Dendritic cell treated with granulocyte-macrophage colony-stimulating factor and Interleukin-4, amounts not matched to agents 40 ng/mL and 50 ng/mL, for 4 days (primary cell): ENCODE results near the gene ECE1.

Source experiments
- H3K27ac Mint-ChIP-seq: one replicate; pipeline ENCODE4 v1.8.0; 2022; ENCODE audit warnings: mild to moderate bottlenecking, mixed read lengths
- H3K27me3 Mint-ChIP-seq: one replicate; pipeline ENCODE4 v1.8.0; 2022; ENCODE audit warnings: mild to moderate bottlenecking, mixed read lengths
- H3K36me3 Mint-ChIP-seq: one replicate; pipeline ENCODE4 v1.8.0; 2022; ENCODE audit warnings: low read depth, mixed read lengths
- H3K4me1 Mint-ChIP-seq: one replicate; pipeline ENCODE4 v1.8.0; 2022; ENCODE audit warnings: low read depth, mixed read lengths
- H3K4me3 Mint-ChIP-seq: one replicate; pipeline ENCODE4 v1.8.0; 2022; ENCODE audit warnings: mild to moderate bottlenecking, moderate library complexity, mixed read lengths
- H3K9me3 Mint-ChIP-seq: one replicate; pipeline ENCODE4 v1.8.0; 2022; ENCODE audit warnings: mixed read lengths
- intact Hi-C: fragments of 100-400 bp; cut with micrococcal nuclease; formaldehyde crosslinking; loops from one replicate; pipeline ENCODE4 v1.15.0; 2022

The ECE1 gene

DNA sequence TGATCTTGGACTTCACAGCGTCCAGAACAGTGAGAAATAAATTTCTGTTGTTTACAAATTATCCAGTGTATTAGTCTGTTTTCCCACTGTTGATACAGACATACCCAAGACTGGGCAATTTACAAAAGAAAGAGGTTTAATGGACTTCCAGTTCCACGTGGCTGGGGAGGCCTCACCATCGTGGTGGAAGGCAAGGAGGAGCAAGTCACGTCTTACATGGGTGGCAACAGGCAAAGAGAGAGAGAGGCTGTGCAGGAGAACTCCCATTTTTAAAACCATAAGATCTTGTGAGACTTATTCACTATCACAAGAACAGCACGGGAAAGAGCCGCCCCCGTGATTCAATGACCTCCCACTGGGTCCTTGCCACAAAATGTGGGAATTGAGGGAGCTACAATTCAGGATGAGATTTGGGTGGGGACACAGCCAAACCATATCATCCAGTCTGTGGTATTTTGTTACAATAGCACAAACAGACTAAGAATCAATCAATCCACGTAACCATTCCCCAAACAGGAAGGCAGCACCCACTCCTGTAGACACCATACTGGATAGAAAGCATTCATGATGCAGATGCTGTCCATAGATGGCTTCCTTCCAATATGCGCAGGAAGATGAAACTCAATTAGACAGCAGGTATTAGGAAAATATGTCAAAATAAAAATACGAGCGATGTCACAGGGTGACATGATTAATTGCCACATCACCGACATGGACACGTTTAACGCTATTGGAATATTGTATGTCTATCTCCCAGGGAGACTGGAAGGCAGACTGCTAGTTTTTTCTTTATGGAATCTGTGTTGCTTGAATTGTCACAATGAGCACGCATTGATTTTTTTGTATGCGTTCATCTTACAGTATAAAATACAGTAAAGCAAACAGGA, 22.8 kb downstream of the ECE1 start:
- peaks cover 33% of the 10 kb centered on the region for H3K36me3 Mint-ChIP-seq
- intact Hi-C loops: no loop called here

DNA sequence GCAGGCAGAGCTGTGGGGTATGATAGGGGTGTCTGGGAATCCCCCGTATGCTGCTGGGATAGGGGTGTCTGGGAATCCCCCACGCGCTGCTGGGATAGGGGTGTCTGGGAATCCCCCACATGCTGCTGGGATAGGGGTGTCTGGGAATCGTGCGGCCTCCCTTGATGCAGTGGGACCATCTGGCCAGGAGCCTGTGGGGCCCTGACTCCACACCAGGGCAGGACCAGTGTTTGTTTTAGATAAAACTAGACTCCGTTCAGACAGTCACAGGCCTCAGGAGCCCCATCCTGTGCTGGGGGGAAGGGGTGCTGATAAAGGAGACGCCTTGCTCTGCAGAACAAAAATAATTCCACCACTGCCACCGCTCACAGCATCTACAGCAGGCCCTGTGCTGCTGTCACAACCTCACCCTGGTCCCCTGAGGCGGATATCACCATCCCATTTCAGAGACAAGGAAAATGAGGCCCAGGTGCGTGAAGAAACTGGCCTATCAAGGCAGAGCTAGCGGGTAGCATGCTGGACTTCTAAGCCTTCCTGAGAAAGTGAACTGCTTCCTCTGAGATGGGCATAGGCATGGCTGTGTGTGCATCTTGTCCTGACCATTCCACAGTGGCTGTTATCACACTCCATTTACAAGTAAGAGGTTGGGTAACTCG, 24.0 kb downstream of the ECE1 start:
- no peak overlapping the region for H3K4me3 Mint-ChIP-seq
- intact Hi-C loops: no loop called here

More for the DNA sequence above, 22.8 kb downstream of the ECE1 start:
- no peak overlapping the region for H3K27ac Mint-ChIP-seq
- no peaks in the 10 kb centered on the region for H3K9me3 Mint-ChIP-seq
- H3K4me1 Mint-ChIP-seq: peaks cover 6% of the 10 kb centered on the region
- peaks cover 28% of the 10 kb centered on the region for H3K27me3 Mint-ChIP-seq
- H3K4me3 Mint-ChIP-seq: no peak overlapping the region

DNA sequence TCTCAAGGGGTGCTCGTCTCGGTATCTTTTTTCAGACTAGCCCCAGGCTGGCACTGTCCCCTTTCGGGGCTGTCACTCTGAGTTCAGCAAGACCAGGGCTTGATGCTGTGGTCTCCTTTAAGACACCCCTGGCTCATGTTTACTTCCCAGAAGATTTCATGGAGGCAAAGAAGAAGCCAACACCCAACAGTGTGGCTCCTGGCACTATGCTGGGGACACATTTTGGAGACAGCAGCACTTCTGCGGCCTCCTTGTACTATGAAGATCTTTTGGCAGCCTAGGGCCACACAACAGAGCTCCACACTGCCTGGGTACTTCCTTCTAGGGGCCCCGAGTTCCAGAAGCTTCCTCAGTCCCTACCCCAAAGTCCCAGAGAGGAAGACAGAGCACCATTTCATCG, 24.6 kb downstream of the ECE1 start:
- Mint-ChIP-seq H3K36me3 (peaks cover 28% of the 10 kb centered on the region), H3K9me3 (no peaks in the 10 kb centered on the region), H3K4me1 (peaks cover 24% of the 10 kb centered on the region), H3K27me3 (peaks cover 39% of the 10 kb centered on the region), H3K27ac (no peak overlapping the region), H3K4me3 (no peak overlapping the region)
- intact Hi-C loops: no loop called here

More for the DNA sequence above, 24.0 kb downstream of the ECE1 start:
- Mint-ChIP-seq H3K36me3 (peaks cover 28% of the 10 kb centered on the region), H3K27ac (no peak overlapping the region), H3K27me3 (peaks cover 33% of the 10 kb centered on the region), H3K4me1 (peaks cover 18% of the 10 kb centered on the region), H3K9me3 (no peaks in the 10 kb centered on the region)

DNA sequence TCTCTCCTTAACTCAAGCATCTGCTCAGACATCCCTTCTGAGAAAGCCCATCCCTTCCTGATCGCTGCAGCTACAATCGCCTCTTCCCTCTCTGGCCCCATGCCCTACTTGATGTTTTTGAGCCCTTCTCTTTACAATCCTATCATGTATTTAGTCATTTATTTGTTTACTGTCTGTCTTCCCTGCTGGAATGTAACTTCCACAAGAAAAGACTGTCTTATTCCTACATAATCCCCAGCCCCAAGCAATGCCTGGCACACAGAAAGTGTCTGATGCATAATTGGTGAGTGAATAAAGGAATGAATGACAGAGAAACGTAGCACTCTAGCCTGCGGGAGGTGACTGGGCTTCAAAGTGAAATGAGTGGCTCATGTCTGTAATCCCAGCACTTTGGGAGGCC, 25.4 kb downstream of the ECE1 start:
- Mint-ChIP-seq H3K36me3 (peaks cover 34% of the 10 kb centered on the region), H3K27ac (no peak overlapping the region), H3K9me3 (no peaks in the 10 kb centered on the region), H3K4me3 (no peak overlapping the region), H3K27me3 (peaks cover 47% of the 10 kb centered on the region), H3K4me1 (peaks cover 26% of the 10 kb centered on the region)
- intact Hi-C loops: no loop called here

DNA sequence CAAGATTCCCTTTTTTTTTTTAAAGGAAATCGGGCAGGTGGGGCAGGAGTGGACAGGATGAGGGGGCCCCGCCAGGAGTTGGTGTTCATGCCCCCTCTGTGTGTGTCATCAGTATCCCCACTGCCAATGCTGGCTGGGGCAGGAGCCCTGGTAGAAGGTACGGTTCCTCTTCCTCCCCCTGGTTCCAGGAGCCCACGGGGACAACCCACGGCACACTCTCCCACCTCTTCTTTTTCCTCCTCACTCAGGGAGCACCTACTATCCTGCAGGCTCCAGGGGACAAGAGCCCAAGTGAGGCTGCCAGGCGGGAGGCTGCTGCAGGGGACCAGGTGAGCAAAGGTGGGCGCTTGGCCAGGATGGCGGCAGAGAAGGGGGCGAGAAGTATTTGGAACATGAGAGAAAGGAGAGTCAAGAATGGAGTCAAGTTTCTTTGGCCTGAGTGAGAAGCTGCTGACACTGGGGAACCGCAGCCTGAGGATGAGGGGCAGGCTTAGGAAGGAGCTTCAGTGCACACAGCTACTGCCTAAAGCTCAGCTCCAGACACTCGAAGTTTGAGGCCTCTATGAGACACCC, 26.5 kb downstream of the ECE1 start:
- no peak overlapping the region for H3K4me3 Mint-ChIP-seq
- H3K27ac Mint-ChIP-seq: no peak overlapping the region
- intact Hi-C loops: no loop called here
- H3K36me3 Mint-ChIP-seq: peaks cover 38% of the 10 kb centered on the region
- H3K9me3 Mint-ChIP-seq: no peaks in the 10 kb centered on the region
- H3K27me3 Mint-ChIP-seq: peaks cover 55% of the 10 kb centered on the region
- peaks cover 26% of the 10 kb centered on the region for H3K4me1 Mint-ChIP-seq

DNA sequence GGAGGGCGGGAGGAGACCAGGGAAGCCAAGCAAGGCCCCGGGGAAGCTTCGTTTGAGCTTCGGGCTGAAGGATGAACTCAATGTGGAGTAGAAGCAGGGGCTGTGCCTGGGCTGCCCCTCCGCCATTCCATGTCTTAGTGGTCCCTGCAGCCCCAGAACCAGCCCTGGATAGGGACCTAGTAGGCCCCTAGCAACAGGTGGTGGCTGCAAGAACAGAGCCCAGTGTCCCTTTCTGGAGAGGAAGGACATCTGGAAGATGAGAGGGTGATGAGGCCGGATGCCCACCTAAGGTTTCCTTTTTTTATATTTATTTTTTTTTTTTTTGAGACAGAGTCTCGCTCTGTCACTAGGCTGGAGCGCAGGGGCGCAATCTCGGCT, 27.2 kb downstream of the ECE1 start:
- Mint-ChIP-seq H3K4me3 (no peak overlapping the region), H3K4me1 (peaks cover 26% of the 10 kb centered on the region), H3K36me3 (peaks cover 38% of the 10 kb centered on the region), H3K9me3 (no peaks in the 10 kb centered on the region), H3K27me3 (peaks cover 61% of the 10 kb centered on the region), H3K27ac (no peak overlapping the region)
- intact Hi-C loops: no loop called here

DNA sequence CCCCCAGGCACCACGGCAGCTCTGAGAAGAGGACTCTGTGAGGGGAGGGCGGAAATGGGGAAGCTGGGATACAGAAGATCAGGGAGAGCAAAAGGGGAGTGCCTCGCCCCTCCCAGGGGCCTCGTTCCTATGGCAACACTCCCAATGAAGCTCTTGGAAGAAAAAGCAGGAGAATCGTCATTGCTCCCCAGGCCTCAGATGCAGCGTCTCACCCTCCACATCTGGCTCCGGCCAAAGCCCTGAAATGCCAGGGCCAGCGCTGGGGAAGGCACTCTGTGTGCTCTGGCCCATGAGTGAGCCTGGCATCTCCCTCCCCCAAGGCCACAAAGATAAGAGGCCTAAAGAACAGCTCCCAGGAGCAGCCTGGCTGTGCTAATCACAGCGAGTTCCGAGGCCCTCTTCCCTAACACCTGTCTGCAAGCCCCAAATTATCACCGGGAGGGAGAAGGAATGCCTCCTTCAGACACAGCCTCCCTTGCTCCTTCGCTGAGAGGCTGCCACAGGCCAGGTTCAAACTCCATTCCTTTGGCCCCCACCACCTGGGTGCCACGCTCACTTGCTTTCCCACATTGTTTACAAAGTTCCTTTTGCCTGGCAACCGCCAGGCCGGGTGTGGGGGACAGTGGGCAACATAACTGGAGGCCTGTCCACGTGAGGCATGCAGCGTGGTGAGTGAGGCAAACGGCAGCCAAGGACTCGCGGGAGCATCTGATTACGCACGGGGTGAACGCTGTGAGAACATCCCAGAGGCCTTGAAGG, 27.8 kb downstream of the ECE1 start:
- intact Hi-C loops: no loop called here
- Mint-ChIP-seq H3K9me3 (no peaks in the 10 kb centered on the region), H3K4me1 (peaks cover 26% of the 10 kb centered on the region), H3K4me3 (peak overlapping the region; percentile 66), H3K27ac (peak overlapping the region; percentile 77), H3K36me3 (peaks cover 42% of the 10 kb centered on the region), H3K27me3 (peaks cover 66% of the 10 kb centered on the region)

DNA sequence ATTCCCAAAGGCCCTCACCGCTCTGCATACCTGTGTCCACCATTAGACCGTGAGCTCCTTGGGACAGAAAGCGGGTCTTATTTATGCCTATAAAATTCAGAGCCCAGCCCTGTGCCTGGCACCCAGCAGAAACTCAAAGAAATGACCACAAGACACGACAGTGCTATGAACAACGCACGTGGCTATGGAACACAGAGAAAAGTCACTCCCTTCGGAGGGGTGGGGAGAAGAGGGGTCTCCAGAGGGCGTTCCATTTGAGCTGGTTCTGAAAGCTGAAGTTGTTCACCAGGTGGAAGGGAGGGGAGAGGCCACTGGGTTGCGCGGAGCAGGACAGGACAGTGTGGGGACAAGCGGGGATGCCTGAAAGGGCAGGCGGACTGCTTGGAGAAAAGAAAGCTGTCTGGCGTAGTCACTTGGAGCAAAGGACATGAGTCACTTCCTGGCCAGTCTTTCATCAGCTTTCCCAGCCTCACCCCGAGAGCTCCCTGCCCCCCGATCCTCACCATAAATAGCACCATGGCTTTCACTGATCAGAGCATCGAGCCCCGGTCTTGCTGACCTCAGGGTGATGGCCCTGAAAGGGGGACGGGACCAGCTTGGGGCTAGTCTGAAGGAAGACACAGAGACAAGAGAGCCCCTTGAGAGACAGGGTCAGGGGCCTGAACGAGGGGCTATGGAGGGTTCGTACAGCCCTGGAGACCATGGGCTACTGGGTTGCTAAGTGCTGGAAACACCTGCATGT, 28.5 kb downstream of the ECE1 start:
- Mint-ChIP-seq H3K4me3 (peak overlapping the region; percentile 66), H3K4me1 (peaks cover 26% of the 10 kb centered on the region)

DNA sequence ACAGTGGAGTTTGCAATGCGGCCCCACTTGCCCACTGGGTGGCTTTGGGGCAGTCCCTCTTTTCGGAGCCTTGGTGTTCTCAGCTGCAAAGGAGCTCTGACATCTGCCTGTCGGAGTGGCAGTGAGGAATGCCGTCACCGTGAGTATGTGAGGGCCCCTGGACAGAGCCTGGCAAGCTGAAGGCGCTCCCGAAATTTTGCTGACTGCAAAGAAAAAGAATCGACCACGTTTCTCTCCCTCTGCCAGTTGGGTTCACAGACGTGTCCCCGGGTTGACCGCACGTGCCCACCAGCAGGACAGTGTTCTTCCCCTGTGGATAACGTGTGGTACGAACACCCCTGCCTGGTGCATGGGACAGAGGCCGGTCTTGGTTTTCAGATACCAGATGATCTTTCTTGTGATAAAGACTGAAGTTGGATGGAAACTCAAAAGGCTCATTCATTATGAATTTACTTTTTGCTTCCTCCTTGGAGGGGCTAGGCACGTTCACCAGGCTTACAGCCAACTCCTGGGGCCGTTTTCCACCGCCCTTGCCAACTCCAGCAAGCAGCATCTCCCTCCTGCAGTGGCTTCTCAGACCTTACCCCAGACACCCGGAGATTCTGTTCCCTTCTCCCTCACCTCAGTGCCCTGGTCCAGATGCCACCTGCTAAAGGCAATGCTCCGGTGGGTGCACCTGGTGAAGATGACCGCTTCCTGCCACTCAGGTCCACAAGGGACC, 29.7 kb downstream of the ECE1 start:
- H3K4me1 Mint-ChIP-seq: peaks cover 26% of the 10 kb centered on the region

More for the DNA sequence above, 28.5 kb downstream of the ECE1 start:
- H3K36me3 Mint-ChIP-seq: peaks cover 44% of the 10 kb centered on the region
- H3K9me3 Mint-ChIP-seq: no peaks in the 10 kb centered on the region
- H3K27ac Mint-ChIP-seq: peak overlapping the region; percentile 77
- intact Hi-C loops: no loop called here
- peaks cover 69% of the 10 kb centered on the region for H3K27me3 Mint-ChIP-seq

DNA sequence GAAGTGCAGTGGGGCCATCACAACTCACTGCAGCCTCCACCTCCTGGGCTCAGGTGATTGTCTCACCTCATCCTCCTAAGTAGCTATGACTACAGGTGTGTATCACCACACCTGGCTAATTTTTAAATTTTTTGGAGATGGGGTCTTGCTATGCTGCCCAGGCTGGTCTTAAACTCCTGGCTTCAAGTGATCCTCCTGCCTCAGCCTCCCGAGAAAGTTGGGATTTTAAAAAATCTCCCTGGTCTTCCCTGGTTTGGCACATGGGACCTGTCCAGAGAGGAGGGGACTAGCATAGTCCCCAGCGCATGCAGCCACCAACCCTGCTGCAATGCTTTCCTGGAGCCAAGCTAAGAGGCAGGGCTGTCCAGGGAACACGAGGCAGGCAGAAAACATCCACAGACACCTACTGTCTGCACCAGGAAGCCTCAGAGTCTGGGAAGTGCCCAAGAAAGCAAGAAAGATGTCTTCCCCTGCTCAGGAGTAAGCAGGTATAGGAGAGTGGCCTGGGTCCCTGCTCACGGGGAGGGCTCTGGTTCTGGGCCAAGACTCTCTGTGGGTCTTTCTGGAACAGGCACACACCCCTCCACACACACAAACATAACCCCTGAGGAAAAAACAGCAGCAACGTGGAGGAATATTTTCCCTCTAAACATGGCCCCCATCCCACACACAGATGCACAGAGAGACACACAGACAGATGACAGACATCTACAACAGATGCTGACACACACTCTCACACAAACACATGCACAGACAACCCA, 30.8 kb downstream of the ECE1 start:
- Mint-ChIP-seq H3K27ac (no peak overlapping the region), H3K36me3 (peaks cover 54% of the 10 kb centered on the region), H3K27me3 (peaks cover 68% of the 10 kb centered on the region), H3K4me1 (peaks cover 34% of the 10 kb centered on the region), H3K9me3 (no peaks in the 10 kb centered on the region), H3K4me3 (no peak overlapping the region)
- intact Hi-C loops: no loop called here

More for the DNA sequence above, 29.7 kb downstream of the ECE1 start:
- H3K36me3 Mint-ChIP-seq: peaks cover 55% of the 10 kb centered on the region
- peaks cover 67% of the 10 kb centered on the region for H3K27me3 Mint-ChIP-seq
- H3K9me3 Mint-ChIP-seq: no peaks in the 10 kb centered on the region
- intact Hi-C loops: no loop called here
- H3K4me3 Mint-ChIP-seq: no peak overlapping the region
- peak overlapping the region; percentile 77 for H3K27ac Mint-ChIP-seq

DNA sequence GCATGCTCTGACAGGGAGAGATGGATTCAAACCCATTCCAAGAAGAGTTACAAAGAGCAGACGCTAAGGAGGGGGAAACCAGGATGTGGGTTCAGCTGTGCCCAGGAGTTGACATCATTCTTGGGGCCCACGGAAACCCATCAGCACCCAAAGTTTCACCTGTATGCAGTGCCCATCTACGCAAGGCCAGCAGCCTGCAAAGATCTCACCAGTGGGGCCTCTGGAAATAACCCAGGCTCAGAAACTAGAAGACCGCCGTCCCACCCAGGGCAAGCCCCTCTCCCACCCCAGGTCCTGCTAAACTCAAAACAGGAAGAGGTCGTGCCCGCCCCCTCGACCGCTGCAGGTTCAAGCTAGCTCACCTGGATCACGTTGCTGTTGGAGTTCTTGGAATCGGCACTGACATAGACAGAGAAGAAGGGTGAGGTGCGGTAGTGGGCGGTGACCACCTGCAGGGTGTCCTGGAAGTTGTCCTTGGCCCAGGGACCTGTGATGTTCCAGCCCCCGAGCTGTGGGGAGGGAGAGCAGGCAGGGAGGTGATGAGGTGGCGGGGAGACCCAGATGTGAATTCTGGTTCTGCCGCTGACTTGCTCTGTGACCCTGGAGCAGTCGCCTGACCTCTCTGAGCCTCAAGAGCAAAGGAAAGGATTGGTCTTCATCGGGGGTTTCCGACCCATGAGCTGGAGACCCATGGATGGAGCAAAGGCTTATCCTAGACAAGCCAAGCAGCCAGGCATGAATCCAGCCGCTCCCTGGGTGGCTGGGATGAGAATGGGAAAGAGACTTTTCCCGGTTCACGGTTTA, 31.7 kb downstream of the ECE1 start:
- peaks cover 34% of the 10 kb centered on the region for H3K4me1 Mint-ChIP-seq
- no peak overlapping the region for H3K4me3 Mint-ChIP-seq
- intact Hi-C loops: no loop called here
- no peaks in the 10 kb centered on the region for H3K9me3 Mint-ChIP-seq
- H3K36me3 Mint-ChIP-seq: peaks cover 50% of the 10 kb centered on the region
- H3K27ac Mint-ChIP-seq: no peak overlapping the region
- H3K27me3 Mint-ChIP-seq: peaks cover 65% of the 10 kb centered on the region
